Iris pigment epithelial cell (primary cell): ENCODE results near the gene MAPK10.

Source experiments
- DNase-seq: peaks from one replicate; pipeline ENCODE4 v3.0.0-alpha.2; 2011; ENCODE audit warnings: low read depth

The MAPK10 gene

GRCh38 chr4:86278126-86278525 lies 81.7 kb downstream of the MAPK10 start:
- no peak for DNase-seq

GRCh38 chr4:86274642-86275041 lies 85.2 kb downstream of the MAPK10 start:
- DNase-seq = no peak

- no peak for DNase-seq
Observed at GRCh38 chr4:86272669-86273068, 87.2 kb downstream of the MAPK10 start.

- DNase-seq = peak; percentile 2
Observed at GRCh38 chr4:86271057-86271456, 88.8 kb downstream of the MAPK10 start.

- DNase-seq = no peak
Observed at GRCh38 chr4:86269354-86269753, 90.5 kb downstream of the MAPK10 start.

- DNase-seq = no peak
Observed at GRCh38 chr4:86264241-86264640, 95.6 kb downstream of the MAPK10 start.

- DNase-seq = peak; percentile 6
Observed at GRCh38 chr4:86261636-86262035, 98.2 kb downstream of the MAPK10 start.

- DNase-seq = no peak
Observed at GRCh38 chr4:86256086-86256485, 103.8 kb downstream of the MAPK10 start.

- DNase-seq = no peak
Observed at GRCh38 chr4:86250619-86251018, 109.2 kb downstream of the MAPK10 start.

GRCh38 chr4:86250006-86250405 lies 109.8 kb downstream of the MAPK10 start:
- no peak for DNase-seq

GRCh38 chr4:86249074-86249473 lies 110.8 kb downstream of the MAPK10 start:
- DNase-seq = no peak

- DNase-seq = no peak
Observed at GRCh38 chr4:86247906-86248305, 111.9 kb downstream of the MAPK10 start.

- DNase-seq = no peak
Observed at GRCh38 chr4:86247320-86247719, 112.5 kb downstream of the MAPK10 start.

GRCh38 chr4:86243750-86244149 lies 116.1 kb downstream of the MAPK10 start:
- DNase-seq = no peak

GRCh38 chr4:86242677-86243076 lies 117.2 kb downstream of the MAPK10 start:
- DNase-seq = no peak

GRCh38 chr4:86235549-86235948 lies 124.3 kb downstream of the MAPK10 start:
- no peak for DNase-seq

GRCh38 chr4:86233681-86234080 lies 126.2 kb downstream of the MAPK10 start:
- peak; percentile 59 for DNase-seq

- no peak for DNase-seq
Observed at GRCh38 chr4:86233090-86233489, 126.8 kb downstream of the MAPK10 start.

GRCh38 chr4:86223472-86223871 lies 136.4 kb downstream of the MAPK10 start:
- DNase-seq = peak; percentile 65

GRCh38 chr4:86221002-86221401 lies 138.9 kb downstream of the MAPK10 start:
- DNase-seq = no peak

- DNase-seq = peak; percentile 75
Observed at GRCh38 chr4:86220121-86220520, 139.7 kb downstream of the MAPK10 start.

- peak; percentile 85 for DNase-seq
Observed at GRCh38 chr4:86218746-86219473, 140.9 kb downstream of the MAPK10 start.

- no peak for DNase-seq
Observed at GRCh38 chr4:86203176-86203575, 156.7 kb downstream of the MAPK10 start.

- peak; percentile 33 for DNase-seq
Observed at GRCh38 chr4:86185659-86186058, 174.2 kb downstream of the MAPK10 start.
